Vagina (tissue), 2 donors: ENCODE data around the gene MAFG.

Experiments used
- POLR2A ChIP-seq, 2 donors: fragments of 450-650 bp; IDR thresholded peaks; one replicate each; pipeline ENCODE4 v1.6.1; 2017; ENCODE audit warnings: antibody characterized with exemption in 2 of 2, mild to moderate bottlenecking in 2 of 2, moderate library complexity in 2 of 2
- POLR2AphosphoS5 ChIP-seq, 2 donors: sonication (generic); formaldehyde crosslinking; IDR thresholded peaks; one replicate each; pipeline ENCODE4 v1.9.0; 2017; ENCODE audit warnings: antibody characterized with exemption in 2 of 2, mild to moderate bottlenecking in 2 of 2, low read depth in 1 of 2; ENCODE audit not compliant: insufficient read depth in 1 of 2
- TF ChIP-seq, protein P1 (sequence below), 3 experiments: fragments of 450-650 bp in 2 of 3; fragments of 200-600 bp in 1 of 3; sonication (generic) in 1 of 3; IDR thresholded peaks; one replicate each; pipeline ENCODE4 v1.5.1; 2017 to 2019; ENCODE audit warnings: antibody characterized with exemption in 3 of 3, mild to moderate bottlenecking in 2 of 3, moderate library complexity in 2 of 3

GRCh38 chr17:81927152-81927652 lies 333 bp downstream of the MAFG start:
- TF ChIP-seq, protein P1, sequence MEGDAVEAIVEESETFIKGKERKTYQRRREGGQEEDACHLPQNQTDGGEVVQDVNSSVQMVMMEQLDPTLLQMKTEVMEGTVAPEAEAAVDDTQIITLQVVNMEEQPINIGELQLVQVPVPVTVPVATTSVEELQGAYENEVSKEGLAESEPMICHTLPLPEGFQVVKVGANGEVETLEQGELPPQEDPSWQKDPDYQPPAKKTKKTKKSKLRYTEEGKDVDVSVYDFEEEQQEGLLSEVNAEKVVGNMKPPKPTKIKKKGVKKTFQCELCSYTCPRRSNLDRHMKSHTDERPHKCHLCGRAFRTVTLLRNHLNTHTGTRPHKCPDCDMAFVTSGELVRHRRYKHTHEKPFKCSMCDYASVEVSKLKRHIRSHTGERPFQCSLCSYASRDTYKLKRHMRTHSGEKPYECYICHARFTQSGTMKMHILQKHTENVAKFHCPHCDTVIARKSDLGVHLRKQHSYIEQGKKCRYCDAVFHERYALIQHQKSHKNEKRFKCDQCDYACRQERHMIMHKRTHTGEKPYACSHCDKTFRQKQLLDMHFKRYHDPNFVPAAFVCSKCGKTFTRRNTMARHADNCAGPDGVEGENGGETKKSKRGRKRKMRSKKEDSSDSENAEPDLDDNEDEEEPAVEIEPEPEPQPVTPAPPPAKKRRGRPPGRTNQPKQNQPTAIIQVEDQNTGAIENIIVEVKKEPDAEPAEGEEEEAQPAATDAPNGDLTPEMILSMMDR (IDR thresholded peaks at IDR 0.05), result no peak
- TF ChIP-seq POLR2AphosphoS5 (IDR thresholded peaks at IDR 0.05; ENCODE audit: insufficient read depth in 1 of 2, low read depth in 1 of 2) (no peak), POLR2A (IDR thresholded peaks at IDR 0.05) (no peak)
